Measurements from ENCODE around the gene LY6G6C.

The LY6G6C gene

GRCh38 chr6:31697555-31697954 is 24.0 kb downstream of the LY6G6C start:
- in situ Hi-C loops (cut with HindIII; ENCODE audit: low sequenced_read_pairs) = no loop called here
- no peak for DNase-seq (ENCODE audit: low read depth, low spot score)
- no peak overlapping the region for H3K4me3 ChIP-seq (ENCODE audit: low read depth, low read length)
- TF ChIP-seq CTCF (IDR thresholded peaks at IDR 0.05; ENCODE audit: low read depth, low read length) = no peak

- DNase-seq (ENCODE audit: low read depth, low spot score) = no peak
- no peak for TF ChIP-seq CTCF (IDR thresholded peaks at IDR 0.05; ENCODE audit: low read depth, low read length)
- in situ Hi-C loops (cut with HindIII; ENCODE audit: low sequenced_read_pairs) = no loop called here
- H3K4me3 ChIP-seq (ENCODE audit: low read depth, low read length) = no peak overlapping the region
Observed at GRCh38 chr6:31693535-31693934, 28.0 kb downstream of the LY6G6C start.

DNA sequence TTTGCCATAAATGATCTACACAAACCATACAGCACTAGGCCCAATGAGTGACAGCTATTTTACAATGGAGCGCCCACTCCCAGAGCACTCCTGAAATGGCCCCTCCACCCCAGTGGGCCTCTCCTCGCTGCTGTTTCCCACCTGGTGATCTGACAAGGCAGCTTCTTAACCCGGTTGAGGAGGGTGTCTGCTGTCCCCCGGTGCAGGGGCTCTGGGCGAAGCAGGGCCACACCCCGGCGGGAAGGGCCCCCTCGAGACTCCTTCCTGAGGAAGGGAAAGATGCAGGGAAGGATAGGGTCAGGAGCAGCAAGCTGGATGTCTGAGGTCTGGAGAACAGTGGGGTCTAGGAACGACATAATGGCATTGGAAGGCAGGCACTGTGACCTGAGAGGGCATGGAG is 28.7 kb downstream of the LY6G6C start:
- DNase-seq (ENCODE audit: low read depth, low spot score) = no peak
- no peak overlapping the region for H3K4me3 ChIP-seq (ENCODE audit: low read depth, low read length)
- in situ Hi-C loops (cut with HindIII; ENCODE audit: low sequenced_read_pairs) = no loop called here
- TF ChIP-seq CTCF (IDR thresholded peaks at IDR 0.05; ENCODE audit: low read depth, low read length) = no peak

DNA sequence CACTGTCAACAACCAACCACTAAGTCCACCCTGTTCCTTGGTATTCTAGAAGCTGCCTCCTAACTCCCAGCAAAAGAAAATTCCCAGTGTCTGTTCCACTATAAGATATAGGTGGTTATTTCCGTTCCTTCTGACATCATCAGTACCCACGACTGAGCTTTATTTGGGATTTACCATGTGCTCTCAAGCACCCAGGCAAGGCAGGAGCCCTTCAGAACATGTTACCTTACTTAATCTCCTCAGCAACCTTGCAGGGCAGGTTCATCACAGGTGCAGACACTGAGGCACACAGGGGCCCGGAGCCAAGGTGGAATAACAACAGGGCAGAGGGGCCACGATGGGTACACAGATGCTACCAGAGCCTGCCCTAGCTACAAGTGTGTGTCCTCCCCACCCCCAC is 29.2 kb downstream of the LY6G6C start:
- in situ Hi-C loops (cut with HindIII; ENCODE audit: low sequenced_read_pairs) = no loop called here
- no peak for TF ChIP-seq CTCF (IDR thresholded peaks at IDR 0.05; ENCODE audit: low read depth, low read length)

DNA sequence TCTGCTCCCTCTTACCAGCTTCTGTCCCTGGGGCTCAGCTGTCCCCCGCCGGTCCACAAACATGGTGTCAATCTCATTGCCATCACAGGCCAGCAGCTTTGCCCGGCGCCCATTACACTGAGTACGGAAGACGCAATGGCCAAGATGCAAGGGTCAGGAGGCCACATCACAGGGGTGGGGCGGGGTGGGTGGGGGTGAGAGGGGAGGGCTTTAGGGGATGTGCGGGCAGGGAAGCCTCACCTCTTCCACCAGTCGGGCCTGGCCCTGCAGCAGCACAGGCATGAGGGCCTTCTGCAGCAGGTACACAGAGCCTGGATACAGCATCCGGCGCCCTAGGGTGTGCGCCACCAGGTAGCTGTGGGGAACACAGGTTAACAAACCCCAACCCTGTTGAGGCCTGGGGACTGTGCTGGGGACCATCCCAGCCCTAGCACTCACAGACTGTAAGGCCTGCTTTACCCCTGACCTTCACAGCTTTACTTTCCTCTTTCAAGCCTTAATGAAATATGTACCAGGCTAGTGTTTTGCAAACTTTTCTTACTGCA is 29.9 kb downstream of the LY6G6C start:
- in situ Hi-C loops (cut with HindIII; ENCODE audit: low sequenced_read_pairs) = no loop called here
- no peak for DNase-seq (ENCODE audit: low read depth, low spot score)
- no peak overlapping the region for H3K4me3 ChIP-seq (ENCODE audit: low read depth, low read length)
- no peak for TF ChIP-seq CTCF (IDR thresholded peaks at IDR 0.05; ENCODE audit: low read depth, low read length)

More for the DNA sequence above, 29.2 kb downstream of the LY6G6C start:
- no peak overlapping the region for H3K4me3 ChIP-seq (ENCODE audit: low read depth, low read length)
- DNase-seq (ENCODE audit: low read depth, low spot score) = no peak

GRCh38 chr6:31691078-31691463 is 30.5 kb downstream of the LY6G6C start:
- TF ChIP-seq CTCF (IDR thresholded peaks at IDR 0.05; ENCODE audit: low read depth, low read length) = no peak
- in situ Hi-C loops (cut with HindIII; ENCODE audit: low sequenced_read_pairs) = no loop called here
- no peak for DNase-seq (ENCODE audit: low read depth, low spot score)
- H3K4me3 ChIP-seq (ENCODE audit: low read depth, low read length) = no peak overlapping the region

All from astrocyte of the spinal cord (primary cell).